CD4-positive, alpha-beta T cell treated with Interleukin-6 for 4 hours (primary cell): ENCODE results near the gene PIK3IP1.
A peak's percentile ranks its signal among the peaks of the same experiment; 100 is the strongest.
"Not testable (repeated sequence)": the region's sequence is repeated elsewhere in the genome, so short reads cannot be mapped to it uniquely, and the experiment has no call there.

Experiments used
- DNase-seq: peaks from one replicate; pipeline ENCODE4 v3.0.0-alpha.2; 2020; ENCODE audit warnings: mixed read lengths

PIK3IP1 gene

DNA sequence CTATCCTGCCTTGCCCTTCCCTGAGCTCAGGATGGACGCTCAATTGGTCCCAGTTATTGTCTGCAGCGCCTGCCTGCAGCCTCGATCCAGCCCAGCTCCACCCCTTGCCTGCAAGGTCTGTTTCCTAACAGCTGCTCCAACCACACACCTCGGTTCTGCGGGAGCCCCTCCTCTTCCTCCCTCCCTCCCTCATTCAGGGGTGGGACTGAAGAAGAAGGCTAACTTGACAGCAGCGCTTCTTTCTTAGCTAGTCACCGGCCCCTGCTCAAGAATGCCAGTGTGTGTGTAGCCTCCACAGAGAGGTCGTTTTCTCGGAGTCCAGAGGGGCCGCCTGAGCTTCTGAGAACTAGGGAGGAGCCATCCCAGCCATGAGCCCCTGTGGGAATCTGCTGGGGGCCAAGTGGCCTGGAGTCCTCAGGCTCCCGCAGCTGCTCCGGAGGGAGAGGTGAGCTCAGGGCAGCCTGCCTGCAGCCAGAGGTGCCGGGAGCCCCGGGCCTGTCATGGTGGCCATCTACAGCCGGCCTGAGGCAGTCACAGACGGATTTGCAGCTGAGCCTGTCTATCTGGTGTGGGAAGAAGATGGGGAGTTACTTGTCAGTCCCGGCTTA lies 44.0 kb downstream of the PIK3IP1 start:
- DNase-seq: peak; percentile 80

DNA sequence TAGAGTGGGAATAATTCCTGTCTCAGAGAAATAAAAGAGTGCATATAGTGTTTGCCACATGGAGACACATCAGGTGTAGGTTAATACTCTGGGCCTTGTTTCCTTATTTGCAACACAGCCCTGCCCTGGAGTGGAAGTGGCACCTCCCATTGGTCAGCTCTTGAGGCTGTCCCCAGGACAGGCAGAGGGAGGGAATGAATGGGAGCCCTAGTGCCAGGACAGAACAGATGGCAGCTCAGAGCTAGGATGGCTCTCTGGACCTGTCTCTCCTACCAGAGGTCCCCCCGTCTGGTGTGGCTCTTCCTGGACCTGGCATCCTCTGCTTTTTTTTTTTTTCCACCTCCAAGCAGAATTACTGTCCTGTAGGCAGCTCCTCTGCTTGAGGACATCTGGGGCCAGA lies 44.6 kb downstream of the PIK3IP1 start:
- no peak for DNase-seq

DNA sequence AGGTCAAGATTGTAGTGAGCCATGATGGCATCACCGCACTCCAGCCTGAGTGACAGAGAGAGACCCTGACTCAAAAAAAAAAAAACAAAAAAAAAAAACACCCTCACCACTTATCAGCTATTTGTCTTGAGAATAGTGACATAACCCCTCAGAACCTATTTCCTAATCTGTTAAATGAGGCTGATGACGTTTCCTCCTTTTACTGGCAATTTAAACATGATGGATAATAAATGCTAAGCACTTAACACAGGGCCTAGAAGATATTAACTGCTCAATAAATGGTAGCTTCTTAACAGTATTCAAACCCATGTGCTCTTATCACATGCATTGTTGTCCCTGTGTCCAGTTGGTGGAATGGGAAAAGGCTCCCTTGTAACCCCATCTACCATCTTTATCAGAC lies 45.6 kb downstream of the PIK3IP1 start:
- no peak for DNase-seq

DNA sequence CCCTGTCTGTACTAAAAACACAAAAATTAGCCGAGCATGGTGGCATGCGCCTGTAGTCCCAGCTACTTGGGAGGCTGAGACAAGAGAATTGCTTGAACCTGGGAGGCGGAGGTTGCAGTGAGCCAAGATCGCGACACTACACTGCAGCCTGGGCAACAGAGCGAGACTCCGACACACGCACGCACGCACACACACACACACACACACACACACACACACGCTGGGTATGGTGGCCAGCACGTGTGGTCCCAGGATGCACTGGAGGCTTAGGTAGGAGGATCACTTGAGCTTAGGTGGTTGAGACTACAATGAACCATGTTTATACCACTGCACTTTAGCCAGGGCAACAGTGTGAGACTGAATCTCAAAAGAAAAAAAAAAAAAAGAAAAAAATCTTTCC lies 46.3 kb downstream of the PIK3IP1 start:
- not testable (repeated sequence) for DNase-seq

DNA sequence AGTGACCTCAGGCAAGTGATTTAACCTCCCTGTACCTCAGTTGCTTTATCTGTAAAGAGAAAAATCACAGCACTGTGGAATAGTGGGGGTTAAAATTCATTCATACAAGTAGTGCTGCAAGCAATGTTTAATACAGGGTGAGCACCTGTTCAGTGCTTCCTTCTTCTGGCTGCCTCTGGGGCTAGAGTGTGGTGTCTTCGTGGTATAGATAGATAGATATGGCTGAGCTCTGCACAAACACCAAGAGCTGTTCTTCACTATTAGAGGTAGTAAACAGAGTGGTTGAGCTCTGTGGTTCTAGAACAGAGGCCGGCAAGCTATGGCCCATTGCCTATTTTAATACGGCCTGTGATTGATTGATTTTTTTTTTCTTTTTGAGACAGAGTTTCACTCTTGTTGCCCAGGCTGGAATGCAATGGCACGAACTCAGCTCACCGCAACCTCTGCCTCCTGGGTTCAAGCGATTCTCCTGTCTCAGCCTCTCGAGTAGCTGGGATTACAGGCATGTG lies 47.3 kb downstream of the PIK3IP1 start:
- DNase-seq: no peak

DNA sequence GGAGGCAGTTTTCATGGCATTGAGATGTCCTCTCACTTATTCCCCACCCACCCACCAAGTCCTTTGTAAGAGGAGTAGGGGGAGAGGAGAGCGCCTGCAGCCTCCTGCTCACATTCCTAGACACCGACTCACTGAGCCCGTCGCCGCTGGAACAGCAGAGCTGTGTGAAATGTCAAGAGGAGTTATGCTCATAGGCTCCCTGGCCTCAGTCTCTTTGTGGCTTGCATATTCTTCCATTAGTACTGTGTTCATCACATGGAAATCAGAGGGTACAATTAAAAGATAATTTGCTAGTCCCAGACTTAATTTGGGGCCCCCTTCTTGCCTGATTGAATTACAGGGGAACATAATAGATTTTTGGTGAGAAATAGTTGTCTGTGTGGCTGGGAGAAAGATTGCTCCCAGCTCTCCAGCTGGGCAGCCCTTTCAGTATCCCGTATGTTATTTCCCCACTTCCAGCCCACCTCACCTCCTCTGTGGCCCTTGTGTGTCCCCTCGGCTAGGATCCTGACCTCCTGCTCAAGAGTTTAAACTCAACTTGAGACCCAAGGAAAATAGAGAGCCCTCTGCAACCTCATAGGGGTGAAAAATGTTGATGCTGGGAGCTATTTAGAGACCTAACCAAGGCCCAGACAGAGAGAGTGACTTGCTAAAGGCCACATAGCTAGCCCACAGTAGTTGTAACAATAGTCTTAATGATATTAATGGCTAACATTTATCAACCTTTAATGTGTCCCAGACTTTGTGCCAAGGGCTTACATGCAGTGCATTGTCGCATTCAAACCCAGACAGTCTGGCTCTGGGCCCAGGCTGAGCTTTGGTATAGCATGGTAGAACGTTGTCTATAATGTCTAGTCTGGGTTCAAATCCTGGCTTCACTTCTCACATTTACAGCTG lies 48.0 kb downstream of the PIK3IP1 start:
- no peak for DNase-seq

DNA sequence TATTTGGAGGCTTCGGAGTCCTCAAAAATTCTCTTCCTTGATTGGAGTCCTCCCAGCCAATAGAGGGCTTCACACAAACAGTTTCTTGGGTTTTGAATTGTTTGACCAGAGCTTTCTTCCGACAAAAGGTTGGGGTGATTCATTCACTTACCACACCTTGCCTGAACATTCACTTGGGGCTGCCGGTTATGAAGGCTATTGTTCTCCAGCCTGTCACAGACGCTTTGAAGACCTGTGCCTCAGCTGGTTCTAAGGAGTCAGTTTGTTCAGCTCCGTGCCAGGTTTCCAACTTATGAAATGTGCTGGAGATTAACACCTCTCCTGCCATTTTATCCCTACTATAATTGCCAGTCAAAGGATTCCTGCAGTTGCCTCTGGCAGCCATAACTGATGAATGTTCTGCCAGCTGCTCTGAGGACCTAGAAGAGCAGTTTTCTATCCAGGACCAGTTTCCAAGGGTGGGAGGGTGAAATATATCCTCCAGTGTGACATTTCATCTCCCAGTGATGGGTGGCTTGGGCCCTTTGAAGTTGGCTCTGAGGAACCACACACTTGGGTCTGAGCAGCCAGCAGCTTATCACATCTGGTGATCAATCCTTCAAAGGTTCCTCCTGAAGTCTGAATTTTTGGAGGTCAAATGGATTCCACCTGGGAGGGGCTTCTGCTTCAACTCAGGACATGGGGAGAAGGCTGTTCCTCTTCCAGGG lies 48.8 kb downstream of the PIK3IP1 start:
- no peak for DNase-seq

DNA sequence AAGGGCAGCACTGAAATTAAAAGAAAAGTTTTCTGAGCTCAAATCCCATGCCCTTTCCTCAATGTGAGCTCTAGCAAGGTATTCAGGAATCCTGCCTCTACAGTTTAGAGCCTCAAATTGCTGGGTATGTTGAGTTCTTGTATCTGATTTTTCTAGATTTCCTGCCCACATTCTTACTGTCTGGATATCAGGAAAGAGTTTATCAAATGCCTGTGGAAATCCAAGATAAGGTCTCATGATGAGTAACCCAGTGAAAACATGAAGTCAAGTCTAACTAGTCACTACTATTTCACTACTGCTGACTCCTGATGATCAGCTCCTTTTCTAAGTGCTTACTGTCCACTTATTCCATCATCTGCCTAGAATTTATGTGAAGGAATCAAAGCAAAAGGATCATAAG lies 50.4 kb downstream of the PIK3IP1 start:
- no peak for DNase-seq

DNA sequence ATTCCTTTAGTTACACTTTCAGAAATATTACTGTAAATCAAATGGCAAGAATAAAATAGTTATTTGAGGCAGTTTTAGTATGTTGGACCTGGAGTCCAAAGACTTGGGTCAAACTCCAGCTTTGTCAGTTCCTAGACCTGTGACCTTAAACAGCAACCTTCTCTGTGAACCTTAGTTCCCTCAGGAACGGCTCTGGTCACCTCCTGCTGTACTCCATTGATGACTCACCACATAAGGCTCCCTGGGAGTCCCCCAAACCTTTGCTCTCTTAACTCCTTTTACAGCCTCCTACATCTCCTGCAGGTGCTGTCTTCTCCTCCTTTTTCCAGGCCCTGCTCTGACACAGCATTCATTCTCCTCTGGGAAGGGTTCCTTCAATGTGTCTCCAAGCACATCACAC lies 51.1 kb downstream of the PIK3IP1 start:
- DNase-seq: no peak

DNA sequence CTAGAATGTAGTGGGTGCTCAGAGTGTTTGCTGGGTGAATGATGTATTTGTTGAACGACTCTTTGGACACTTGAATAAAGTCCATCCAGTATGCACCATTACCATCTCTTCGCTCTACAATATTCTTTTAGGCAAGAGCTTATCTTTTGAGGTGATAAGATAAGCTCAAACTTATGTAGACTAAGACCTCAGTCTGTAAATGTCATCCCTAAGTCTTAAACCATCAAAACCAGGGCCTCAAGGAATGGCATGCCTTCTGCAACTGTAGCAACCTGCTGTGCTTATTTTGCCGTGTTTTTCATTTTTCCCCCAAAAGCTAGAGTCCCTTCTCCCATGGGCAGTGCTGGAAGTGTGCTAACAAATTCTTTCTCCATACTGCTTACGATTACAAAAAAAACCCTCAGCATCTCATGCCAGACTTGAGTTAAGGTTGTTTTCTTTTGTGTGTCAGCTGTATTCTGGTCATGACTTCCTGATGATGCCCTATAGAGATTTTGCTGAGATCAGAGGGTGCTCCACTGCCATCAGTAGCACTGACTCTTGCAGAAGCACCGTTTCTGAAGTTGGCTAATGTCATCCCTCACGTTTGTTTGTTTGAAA lies 52.4 kb downstream of the PIK3IP1 start:
- DNase-seq: no peak

DNA sequence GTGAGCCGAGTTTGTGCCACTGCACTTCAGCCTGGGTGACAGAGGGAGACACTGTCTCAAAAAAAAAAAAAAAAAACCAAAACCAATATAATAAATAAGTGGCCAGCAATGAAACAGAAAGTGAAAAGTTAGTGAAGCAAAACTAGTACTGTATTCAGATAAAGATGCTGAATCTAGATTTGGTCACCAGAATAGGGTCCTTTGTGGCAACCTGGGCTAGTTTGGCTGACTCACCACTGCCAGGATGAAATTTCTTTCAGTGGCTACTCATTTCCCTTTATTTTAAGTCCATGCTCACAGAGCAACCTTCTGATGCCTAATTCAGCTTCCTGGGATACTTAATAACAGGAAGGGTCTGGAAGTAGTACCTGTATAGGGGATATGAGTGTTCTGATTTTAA lies 54.2 kb downstream of the PIK3IP1 start:
- no peak for DNase-seq

DNA sequence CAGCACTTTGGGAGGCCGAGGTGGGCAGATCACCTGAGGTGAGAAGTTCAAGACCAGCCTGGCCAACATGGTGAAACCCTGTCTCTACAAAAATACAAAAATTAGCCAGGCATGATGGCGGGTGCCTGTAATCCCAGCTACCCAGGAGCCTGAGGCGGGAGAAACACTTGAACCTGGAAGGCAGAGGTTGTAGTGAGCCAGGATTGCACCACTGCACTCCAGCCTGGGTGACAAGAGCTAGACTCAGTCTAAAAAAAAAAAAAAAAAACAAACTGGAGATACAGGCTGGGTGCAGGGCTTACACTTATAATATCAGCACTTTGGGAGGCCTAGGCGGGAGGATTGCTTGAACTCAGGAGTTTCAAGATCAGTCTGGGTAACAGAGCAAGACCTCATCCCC lies 56.2 kb downstream of the PIK3IP1 start:
- DNase-seq: not testable (repeated sequence)

DNA sequence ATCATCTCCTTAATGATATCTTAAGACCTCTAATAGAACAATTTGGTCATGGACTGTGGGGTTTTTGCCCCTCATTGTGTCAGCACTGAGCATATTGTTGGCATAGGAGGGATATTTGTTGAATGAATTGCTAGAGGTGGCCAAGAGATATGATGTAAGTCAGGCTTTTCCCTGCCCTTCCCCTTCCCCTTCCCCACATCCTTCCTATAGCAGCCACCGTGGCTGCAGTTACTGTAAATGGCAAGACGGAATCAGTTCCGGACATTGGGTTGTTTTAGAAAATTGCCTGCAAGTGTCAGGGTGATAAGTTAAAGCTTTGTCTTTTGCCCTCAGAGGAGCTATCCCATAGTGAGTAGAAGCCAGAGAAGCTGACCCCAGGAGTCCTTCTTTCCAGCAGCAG lies 57.2 kb downstream of the PIK3IP1 start:
- DNase-seq: no peak

DNA sequence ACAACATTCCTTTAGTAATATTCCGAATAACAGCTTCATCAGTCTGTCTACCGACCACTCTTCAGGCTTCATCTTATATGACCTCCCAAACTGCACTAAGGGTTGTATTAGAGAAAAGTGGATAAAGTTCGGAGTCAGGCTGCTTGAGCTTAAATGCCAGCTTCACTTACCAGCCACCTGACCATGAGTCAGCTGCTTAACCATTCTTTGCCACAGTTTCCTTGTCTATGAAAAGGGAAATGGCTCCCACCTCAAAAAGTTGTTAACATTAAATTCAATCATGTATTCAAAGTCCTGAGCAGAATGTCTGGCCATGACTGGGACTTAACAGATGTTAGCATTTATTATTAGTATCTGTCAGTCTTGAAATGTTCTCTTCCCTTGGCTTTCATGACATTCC lies 59.3 kb downstream of the PIK3IP1 start:
- DNase-seq: no peak
